ENCODE measurements around the gene SORCS1.

- TF ChIP-seq POLR2A (IDR thresholded peaks at IDR 0.05) (no peak), CTCF (IDR thresholded peaks at IDR 0.05) (no peak)
Measured at GRCh38 chr10:107072786-107073185, 91.7 kb downstream of the SORCS1 start.
